ENCODE results near the gene PLCB4. TPM values are rescaled to one million over a fixed set of nuclear protein-coding genes. Genes with fewer than 3 reads are reported as not detected.
A peak's percentile ranks its signal among the peaks of the same experiment; 100 is the strongest.

Gene PLCB4
- polyA plus RNA-seq, 1 donor = 18.9 TPM

DNA sequence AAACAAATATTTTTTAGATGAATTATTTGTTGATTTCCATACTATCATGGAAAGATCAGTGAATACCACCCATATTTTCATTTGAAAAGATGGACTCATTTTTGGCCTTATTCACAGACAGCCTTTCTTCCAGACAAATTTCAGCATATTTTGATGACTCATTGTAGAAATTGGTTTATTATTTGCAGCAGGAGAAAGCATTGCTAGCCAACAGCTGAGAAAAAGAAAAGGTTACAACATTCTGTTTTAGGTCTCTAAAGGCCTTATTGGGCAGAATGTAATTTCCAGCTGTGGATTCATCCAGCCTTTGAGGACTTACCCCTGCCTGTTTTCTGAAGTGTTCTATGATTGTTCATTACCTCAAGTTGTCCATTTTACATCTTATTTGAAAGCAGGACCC lies 201.9 kb downstream of the PLCB4 start:
- DNase-seq = no peak

- no peak for DNase-seq
Observed at GRCh38 chr20:9276966-9277468, 208.1 kb downstream of the PLCB4 start.

GRCh38 chr20:9279918-9280401 lies 211.1 kb downstream of the PLCB4 start:
- no peak for DNase-seq

DNA sequence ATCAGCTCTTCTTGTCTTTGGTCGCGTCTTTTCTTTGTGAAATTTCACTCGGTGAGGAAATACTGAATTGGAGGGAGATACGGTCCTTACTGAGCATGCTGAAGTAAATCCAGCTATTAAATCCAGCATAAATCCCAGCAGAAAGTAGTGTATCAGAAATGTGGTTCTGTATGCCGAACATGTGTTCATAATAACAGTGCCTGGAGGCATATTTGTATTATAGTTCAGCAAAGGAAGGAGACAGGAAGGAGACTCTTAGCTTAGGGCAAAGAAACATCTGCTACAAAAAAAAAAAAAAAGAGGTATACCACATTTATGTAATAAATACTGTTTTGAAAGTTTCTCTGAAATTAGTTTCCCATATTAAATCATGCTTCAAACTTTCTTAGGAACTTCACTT lies 211.8 kb downstream of the PLCB4 start:
- DNase-seq = no peak

GRCh38 chr20:9281803-9282202 lies 212.9 kb downstream of the PLCB4 start:
- DNase-seq = peak; percentile 26

- no peak for DNase-seq
Observed at GRCh38 chr20:9285617-9286016, 216.7 kb downstream of the PLCB4 start.

DNA sequence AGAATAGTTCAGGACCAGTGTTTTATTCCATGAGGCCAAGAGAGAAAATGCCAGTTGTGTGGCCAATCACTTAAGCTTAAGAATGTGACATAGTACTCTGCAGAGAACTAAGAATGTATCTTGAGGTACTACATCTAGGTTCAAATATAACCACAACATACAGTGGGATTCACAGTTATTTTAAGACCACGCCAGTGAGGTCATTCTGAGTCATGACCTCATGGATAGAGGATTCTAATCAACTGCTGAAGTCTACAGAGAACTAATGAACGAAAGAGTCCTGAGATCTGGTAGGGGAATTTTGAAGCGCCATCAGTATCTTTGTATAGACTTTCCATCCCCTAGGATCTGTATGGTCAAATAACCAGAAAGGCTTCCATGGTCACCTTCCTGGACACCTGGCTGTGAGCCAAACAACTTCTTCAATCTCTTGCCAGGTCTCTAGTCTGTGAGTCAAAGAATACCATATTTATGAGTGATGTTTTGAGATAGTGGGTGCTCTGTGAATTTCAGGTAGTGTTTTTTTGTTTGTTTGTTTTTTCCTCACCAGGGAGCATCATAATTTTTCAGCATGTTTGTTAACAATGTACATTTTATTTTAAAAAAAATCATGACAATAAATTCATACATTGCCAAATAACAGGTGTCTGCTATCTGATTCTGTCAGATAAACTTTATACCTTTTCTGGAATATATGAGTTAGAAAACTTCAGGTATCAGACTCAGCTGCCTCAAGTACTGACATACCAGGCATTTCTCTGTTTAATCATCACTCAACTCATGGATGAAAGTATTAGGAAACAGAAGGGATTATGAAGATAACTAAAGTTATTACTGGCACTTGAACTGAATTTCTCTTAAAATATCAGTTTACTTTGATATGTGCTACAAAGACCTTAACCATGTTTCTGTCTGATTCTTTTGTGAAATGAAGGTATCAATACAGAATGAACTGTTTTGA lies 217.9 kb downstream of the PLCB4 start:
- no peak for DNase-seq

DNA sequence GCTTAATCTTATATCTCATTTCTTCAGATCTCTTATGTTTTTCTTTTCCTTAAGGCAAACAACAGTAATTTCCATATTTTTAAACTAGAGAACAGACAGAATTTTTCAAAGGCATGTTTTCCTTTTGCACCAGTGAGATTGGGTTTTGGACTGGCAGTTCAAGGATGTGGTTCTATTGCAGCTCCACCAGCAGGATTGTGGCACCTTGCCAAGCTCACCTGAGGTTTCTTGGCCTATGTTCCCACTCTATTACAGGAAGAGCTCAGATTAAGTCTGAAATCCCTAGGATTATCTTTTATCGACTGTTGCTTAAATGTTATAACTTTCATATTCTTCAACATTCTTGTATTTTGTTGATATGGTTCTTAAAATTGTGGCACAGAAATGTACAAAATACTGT lies 218.9 kb downstream of the PLCB4 start:
- DNase-seq = no peak

- no peak for DNase-seq
Observed at GRCh38 chr20:9290331-9290730, 221.4 kb downstream of the PLCB4 start.

DNA sequence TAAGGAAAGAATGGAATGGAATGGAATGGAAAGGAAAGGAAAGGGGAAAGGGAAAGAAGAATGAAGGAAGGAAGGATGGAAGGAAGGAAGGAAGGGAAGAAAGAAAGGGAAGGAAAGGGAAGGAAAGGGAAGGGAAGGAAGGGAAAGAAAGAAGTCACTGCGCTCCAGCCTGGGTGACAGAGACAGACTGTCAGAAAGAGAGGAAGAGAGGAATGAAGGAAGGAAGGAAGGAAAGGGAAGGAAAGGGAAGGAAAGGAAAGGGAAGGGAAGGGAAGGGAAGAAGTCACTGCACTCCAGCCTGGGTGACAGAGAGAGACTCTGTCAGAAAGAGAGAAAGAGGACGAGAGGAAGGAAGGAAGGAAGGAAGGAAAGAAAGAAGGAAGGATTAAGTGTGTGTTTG lies 224.3 kb downstream of the PLCB4 start:
- DNase-seq = no peak

- DNase-seq = no peak
Observed at GRCh38 chr20:9294041-9294440, 225.2 kb downstream of the PLCB4 start.

DNA sequence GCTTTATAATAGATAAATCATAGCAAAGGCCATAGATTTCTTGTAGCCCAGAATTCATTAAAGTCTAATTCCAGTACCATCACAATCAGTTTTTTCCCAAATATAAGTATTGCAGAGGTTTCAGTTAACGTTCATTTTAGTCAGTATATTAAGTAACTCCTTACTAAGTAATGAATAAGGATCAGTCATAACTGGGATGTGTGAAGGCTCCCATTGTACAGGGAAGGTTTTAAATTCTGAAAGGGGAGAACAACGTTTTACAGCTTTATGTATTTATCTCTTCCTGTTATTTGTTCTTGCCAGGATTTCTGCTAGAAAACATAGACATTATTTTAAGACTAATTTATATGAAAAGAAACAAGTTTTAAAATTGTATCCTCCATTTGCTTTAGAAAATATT lies 230.0 kb downstream of the PLCB4 start:
- DNase-seq = no peak

DNA sequence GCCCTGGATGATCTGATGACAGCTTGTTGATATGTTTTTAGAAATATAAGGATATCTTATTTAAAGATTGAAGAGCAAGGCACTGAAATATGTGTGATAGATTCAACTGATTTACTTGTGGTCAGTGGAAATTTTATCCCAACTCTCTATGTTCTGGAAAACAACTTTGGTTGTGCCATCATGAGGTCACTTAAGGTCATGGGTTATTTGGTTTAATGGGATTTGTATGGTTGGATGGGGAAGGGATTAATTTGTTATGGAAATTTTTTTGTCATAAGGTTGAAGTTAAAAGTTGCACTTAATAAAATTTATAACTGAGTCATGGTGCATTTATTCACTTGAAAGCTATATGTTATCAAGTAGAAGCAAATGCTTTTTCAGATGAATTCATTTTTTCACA lies 231.2 kb downstream of the PLCB4 start:
- DNase-seq = no peak

GRCh38 chr20:9300534-9300933 lies 231.6 kb downstream of the PLCB4 start:
- DNase-seq = no peak

GRCh38 chr20:9301129-9302090 lies 232.5 kb downstream of the PLCB4 start:
- no peak for DNase-seq

DNA sequence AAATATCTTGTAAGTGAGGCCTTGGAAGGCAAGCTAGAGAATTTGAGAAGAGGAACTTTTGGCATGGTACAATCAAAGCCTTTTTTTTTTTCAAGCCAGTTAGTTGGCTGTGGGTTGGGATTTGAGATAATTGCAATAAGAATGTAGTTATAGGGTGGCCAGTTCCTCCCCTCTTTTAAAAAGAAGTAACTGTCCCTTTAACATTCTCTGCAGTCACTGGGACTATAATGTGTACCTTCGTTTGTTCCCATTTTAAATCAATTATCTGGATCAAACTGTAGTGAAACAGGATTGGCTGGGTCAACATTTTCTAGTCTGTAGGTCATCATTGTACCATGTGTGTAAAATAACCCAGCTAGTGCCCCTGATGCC lies 233.2 kb downstream of the PLCB4 start:
- DNase-seq = no peak

DNA sequence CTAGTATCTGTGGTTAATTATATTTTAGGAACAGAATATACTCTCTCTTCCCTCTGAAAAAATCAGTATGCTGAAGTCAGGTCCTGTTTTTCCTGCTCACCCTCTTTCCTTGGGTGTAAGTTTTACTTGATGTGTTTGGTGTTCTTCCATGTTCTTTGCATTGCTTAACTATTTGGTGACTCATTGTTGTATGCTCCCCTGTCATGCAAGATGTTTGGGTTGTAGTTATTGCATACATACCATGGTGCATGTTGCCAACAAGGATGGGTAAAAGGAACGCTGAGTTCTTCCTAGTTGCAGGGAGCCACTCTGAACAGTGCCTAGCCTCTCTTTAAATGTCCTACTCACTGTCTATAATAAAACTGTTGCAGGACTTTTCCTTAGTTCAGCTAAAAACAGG lies 237.6 kb downstream of the PLCB4 start:
- DNase-seq = no peak

GRCh38 chr20:9308056-9308455 lies 239.2 kb downstream of the PLCB4 start:
- DNase-seq = no peak

DNA sequence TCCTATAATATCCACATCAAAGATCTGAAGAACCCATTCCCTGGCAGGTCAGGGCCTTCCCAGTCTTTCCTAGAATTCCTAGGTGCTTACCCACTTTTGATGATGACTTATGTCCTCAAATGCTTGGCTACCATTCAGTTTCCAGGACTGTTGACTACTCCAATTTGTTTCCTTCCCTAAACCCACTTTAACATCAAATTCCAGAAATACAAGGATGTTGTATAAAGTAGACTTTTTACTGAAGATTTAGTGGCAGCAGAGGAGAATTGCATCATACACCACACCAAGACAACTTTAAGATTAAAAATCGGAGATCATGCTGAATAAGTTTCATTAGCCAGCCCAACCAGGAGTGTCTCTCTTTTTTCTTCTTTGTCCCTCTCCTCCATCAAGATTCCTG lies 242.2 kb downstream of the PLCB4 start:
- DNase-seq = no peak

DNA sequence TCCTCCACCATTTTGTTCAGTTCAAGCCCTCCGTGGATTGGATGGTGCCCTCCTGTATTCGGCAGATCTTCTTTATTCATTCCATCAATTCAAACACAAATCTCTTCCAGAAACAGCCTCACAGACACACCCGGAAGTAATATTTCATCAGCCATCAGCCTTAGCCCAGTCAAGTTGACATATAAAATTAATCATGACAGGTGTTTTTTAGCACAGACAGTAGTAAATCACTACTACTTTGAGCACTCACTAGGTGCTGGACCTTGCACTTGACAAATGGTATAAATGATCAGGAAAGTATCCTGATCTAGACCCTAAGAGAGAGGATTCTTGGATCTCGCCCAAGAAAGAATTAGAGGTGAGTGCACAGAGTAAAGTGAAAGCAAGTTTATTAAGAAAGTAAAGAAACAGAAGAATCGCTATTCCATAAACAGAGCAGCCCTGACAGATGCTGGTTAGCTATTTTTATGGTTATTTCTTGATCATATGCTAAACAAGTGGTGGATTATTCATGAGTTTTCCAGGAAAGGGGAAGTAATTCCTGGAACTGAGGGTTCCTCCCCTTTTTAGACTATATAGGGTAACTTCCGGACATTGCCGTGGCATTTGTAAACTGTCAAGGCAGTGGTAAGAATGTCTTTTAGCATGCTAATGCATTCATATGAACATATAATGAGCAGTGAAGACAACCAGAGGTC lies 250.9 kb downstream of the PLCB4 start:
- no peak for DNase-seq

DNA sequence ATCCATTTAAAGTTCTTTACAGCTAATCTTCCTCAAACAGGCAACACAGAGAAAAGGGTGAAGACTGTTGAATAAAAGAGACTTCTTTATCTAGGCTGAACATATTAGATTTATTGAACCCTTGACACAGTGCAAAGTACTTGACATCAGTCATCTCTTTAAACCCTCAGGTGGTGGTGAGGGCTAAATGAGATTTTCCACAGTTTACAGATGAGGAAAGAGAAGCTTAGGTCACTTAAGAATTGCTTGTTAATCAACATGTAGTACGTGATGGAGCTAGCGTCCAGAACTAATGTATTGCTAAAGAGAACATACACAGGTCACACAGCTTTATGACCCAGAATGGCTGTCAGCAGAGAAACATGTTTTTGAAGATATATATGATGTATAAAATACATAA lies 252.1 kb downstream of the PLCB4 start:
- no peak for DNase-seq

DNA sequence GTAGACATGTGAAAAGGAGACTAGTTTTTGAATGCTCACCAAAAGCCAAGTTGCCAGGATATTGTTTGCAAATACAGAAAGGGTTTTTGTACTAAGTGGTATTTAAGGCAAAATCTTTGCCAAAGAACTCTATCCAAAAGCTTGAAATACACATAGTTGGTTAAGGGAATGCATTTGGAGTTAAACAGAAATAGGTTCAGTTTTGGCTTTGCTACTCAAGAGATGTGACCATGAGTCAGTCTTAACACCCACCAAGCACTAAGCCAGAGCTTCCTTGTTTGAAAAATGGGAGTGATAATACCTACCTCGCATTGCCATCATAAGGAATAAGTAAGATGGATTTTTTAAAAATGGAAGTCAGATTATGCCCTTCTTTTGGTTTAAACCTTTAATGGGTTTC lies 253.8 kb downstream of the PLCB4 start:
- DNase-seq = no peak

All from left kidney (tissue), 2 donors.